GM19324 (cell line): ENCODE measurements around the gene ZNHIT2.
"Not testable (repeated sequence)": the region's sequence is repeated elsewhere in the genome, so short reads cannot be mapped to it uniquely, and the experiment has no call there.

ENCODE experiments used
- ATAC-seq: cut with Tn5 transposase; IDR thresholded peaks from one replicate; pipeline ENCODE4 v1.9.1; 2021; ENCODE audit warnings: mild to moderate bottlenecking, moderate library complexity; ENCODE audit not compliant: unreplicated experiment, low FRiP score

The ZNHIT2 gene

GRCh38 chr11:65121447-65121864 is 4.0 kb upstream of the ZNHIT2 start:
- ATAC-seq = no peak

- ATAC-seq = no peak
Observed at GRCh38 chr11:65120831-65121230, 3.3 kb upstream of the ZNHIT2 start.

DNA sequence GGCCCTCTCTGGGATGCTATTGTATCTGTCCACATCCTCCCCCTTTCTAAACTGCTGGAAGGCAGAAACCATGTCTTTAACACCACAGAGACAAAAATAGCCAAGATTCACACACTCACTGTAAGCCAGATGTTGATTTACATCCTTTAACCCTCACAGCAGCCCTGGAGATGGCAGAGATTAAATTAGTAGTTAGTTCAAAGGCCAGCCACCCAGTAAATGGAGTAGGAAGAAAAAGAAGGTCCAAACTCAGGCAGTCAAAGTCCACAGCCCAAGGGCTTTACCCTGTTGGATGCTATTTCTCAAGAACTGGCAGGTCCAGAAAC is 2.1 kb upstream of the ZNHIT2 start:
- ATAC-seq = no peak

GRCh38 chr11:65118891-65119669 is 1.6 kb upstream of the ZNHIT2 start:
- ATAC-seq = not testable (repeated sequence)

- ATAC-seq = no peak
Observed at GRCh38 chr11:65118097-65118837, 766 bp upstream of the ZNHIT2 start.

GRCh38 chr11:65116370-65117205 is 913 bp downstream of the ZNHIT2 start:
- peak; percentile 3 for ATAC-seq

- ATAC-seq = no peak
Observed at GRCh38 chr11:65115361-65116082, 2.0 kb downstream of the ZNHIT2 start.

- no peak for ATAC-seq
Observed at GRCh38 chr11:65114538-65115171, 2.8 kb downstream of the ZNHIT2 start.

DNA sequence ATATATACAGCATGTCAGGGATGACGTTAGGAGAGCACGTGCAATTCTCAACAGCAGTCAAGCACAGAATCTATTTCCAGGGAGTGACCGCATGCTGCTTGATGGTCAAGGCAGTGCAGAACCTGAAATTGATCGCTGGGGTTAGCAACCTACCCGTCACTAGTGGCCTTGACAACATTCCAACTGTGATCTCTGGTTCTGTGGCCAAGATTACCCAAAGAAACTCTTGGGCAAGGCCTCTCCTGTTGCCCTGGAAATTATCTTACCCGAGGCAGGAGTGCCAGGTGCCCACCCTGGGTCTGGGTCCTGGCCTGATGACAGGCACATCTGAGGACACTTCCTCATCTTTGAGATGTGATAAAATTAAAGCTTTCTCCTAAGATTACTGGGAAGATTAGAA is 3.7 kb downstream of the ZNHIT2 start:
- no peak for ATAC-seq

- no peak for ATAC-seq
Observed at GRCh38 chr11:65113361-65113756, 4.1 kb downstream of the ZNHIT2 start.

- ATAC-seq = no peak
Observed at GRCh38 chr11:65112546-65113360, 4.7 kb downstream of the ZNHIT2 start.

- peak; percentile 54 for ATAC-seq
Observed at GRCh38 chr11:65111744-65112545, 5.6 kb downstream of the ZNHIT2 start, which contains the start of gene TM7SF2. Gene TM7SF2, plus strand, starts transcription at chr11:65111872. Its CDS starts 144 bp downstream, at chr11:65112016.

- no peak for ATAC-seq
Observed at GRCh38 chr11:65111159-65111743, 6.2 kb downstream of the ZNHIT2 start.

GRCh38 chr11:65110354-65110861 is 7.1 kb downstream of the ZNHIT2 start:
- no peak for ATAC-seq

GRCh38 chr11:65109231-65110198 is 8.0 kb downstream of the ZNHIT2 start:
- ATAC-seq = no peak

- no peak for ATAC-seq
Observed at GRCh38 chr11:65108469-65109123, 8.9 kb downstream of the ZNHIT2 start.
